Stimulated activated CD8-positive, alpha-beta memory T cell treated with anti-CD3 and anti-CD28 coated beads, Interleukin-7, amount 100 ng/mL, for 48 hours (primary cell): ENCODE results near the gene ADCY2.

Experiments used
- DNase-seq, 2 donors: peaks; one replicate each; pipeline ENCODE4 v3.0.0-alpha.2; 2020; ENCODE audit warnings: low read depth in 1 of 2; ENCODE audit errors: extremely low read depth in 1 of 2

The ADCY2 gene

DNA sequence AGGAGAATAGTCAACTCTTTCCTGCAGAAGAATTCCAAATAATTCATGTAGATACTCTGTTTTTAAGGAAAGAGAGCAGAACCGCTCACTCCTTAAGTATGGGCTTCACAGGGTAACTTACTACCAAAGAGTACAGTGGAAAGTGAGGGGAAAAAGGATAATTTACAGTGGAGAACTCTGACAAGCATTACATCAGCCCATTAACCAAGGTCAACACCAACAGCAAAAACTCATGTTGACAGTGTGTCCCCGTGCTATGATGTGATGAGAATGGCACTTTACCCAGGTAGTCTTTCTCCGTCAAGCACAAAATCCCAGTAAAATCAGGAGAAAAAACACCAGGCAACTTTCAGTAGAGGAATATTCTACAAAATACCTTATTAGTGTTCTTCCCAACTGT is 104.3 kb downstream of the ADCY2 start:
- DNase-seq, result no peak

DNA sequence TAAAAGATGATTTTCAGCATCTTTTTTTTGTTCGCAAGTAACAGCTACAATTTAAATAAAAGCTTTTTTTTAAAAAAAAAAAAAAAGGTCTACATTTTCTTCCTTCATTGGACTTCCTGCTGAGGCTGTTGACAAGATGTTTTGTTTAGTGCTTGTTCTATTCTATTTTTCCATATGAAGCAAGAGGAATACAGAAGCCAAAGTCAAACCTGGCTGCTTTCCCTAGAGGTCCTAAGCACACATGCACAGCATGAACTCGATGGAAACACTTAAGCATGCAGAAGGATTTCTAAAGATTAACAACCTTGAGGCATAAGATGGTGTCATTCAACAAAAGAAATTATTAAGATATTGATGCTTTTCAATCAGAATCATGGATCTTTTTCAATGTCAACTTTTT is 105.1 kb downstream of the ADCY2 start:
- no peak for DNase-seq

GRCh38 chr5:7503564-7503963 is 107.6 kb downstream of the ADCY2 start:
- no peak for DNase-seq

DNA sequence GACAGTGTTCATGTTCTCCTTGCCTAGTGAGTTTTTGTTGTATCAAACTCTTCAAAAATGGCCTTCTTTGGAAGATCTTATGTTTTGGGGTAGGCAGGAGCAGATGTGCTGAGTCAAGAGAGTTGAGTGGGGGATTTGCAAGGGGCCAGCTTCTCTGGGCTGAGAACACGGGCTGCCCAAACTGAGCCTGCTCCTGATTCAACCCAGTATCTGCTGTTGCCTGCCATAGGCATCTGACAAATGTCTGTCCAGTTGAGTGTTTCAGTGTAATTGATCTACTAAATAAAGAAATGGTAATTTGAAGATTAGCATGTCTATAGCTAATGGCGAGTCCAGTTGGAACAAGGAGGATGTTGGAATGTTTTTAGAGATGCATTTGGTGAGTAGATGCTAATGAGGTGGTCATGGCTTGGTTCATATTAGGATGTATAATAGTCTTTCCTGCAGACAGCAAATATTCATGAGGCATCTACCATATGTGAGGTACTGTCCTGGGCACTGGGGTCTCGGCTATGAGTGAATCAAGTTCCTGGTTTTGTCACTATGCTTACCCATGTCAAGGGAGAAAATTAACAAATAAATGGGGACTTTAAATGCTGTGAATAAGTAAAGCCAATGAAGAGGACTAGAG is 119.5 kb downstream of the ADCY2 start:
- no peak for DNase-seq

GRCh38 chr5:7516253-7516652 is 120.3 kb downstream of the ADCY2 start:
- DNase-seq, result no peak

DNA sequence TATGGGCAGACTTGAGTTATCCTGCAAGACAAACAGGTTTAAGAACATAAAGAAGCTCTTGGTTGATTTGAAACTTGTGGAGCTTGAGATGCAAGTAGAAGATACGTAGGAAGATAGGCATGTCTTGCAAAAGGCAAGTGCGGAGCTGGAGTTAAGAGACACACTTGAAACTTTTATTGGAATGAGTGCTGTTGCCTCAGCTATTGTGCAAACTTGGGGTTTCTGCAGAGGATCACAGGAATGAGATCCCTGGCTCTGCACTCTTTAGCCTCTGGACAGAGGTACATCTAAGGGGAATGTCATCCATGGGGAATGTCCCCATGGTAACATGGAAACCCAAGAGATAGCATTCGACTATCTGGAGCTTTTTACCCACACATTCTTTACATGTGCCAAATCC is 121.1 kb downstream of the ADCY2 start:
- DNase-seq, result no peak

DNA sequence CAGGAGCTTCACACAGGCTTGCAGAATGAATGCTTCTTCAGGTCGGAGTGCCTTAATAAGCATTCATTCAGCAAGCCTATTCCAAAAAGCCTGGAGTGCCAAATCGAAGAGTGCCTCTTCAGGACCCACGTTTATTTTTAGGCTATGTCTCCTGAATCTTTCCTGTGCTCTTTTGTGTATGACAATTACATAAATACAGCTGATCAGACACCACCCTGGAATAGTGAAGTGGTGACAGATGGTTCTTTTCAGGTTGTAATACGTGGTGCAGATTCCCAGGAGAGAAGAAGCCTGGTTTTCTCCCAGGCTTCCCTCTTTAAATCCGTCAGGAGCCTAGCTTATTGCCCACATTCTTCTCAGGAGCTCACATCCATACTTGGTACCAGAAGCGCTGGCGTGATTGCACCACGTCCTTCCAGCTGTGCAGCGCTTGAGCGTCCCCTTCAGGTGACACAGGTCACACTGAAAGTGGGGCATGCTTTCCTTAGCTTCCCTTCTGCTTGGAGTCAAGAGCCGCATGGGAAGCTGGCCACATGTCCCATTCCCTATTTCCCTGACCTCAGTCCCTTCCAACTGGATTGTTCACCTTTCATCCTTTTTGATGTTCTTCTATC is 123.1 kb downstream of the ADCY2 start:
- DNase-seq, result no peak

- no peak for DNase-seq
Measured at GRCh38 chr5:7519564-7519963, 123.6 kb downstream of the ADCY2 start.

GRCh38 chr5:7529880-7530279 is 133.9 kb downstream of the ADCY2 start:
- no peak for DNase-seq

DNA sequence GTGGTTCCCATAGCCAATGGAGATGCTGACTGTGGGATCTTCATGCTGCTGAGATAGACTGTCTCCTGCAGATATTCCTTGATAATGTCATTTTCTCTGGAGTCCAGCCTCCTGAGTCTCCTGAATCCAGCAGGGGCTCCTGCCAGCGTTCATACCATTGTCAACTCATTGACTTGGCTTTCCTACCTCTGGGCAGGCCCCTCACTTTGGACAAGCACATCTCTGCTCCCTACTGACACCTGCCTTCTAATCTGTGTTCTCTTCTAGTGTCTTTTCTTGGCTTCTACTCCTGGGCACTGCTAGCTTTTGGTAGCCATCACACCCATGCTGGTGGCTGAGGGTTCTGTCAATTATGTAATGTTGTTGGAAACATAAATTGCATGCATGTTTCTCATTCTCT is 138.0 kb downstream of the ADCY2 start:
- DNase-seq, result no peak

DNA sequence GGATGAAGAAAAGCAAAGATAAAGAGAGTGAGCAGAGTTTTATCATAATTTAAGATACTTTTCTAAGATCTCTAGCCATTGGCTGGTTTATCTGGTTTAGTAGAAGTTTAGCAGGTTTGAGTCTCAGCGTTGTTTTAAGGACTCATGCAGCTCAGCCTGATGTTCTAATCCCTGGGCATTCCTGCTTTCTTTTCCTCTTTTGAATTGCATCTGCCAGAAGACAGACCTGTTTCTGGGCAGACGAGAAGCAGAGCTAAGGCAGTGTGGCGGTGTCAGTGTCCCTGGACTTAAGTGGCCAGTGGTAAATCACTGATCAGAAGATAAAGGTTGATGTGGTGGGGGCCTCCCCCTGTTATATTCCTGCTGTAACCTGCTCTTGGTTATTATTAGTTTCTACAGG is 138.6 kb downstream of the ADCY2 start:
- no peak for DNase-seq

- no peak for DNase-seq
Measured at GRCh38 chr5:7537573-7537972, 141.6 kb downstream of the ADCY2 start.

DNA sequence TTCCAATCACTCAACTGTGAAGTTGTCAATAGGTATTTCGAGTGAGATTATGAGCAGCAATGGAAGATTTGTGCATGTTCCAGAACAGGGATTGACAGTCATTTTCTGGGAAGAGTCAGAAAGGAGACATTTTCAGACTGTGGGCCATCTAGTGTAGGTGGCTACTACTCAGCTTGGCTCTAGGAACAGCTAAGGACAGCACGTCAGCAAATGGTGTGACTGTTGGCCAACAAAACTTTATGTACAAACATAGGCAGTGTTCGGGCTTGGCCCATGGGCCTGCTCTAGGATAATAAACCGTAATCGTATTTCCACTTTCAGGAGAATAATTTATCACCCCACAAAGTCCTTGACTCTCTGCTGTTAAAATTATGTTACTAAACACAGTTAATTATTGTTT is 143.6 kb downstream of the ADCY2 start:
- DNase-seq, result no peak

DNA sequence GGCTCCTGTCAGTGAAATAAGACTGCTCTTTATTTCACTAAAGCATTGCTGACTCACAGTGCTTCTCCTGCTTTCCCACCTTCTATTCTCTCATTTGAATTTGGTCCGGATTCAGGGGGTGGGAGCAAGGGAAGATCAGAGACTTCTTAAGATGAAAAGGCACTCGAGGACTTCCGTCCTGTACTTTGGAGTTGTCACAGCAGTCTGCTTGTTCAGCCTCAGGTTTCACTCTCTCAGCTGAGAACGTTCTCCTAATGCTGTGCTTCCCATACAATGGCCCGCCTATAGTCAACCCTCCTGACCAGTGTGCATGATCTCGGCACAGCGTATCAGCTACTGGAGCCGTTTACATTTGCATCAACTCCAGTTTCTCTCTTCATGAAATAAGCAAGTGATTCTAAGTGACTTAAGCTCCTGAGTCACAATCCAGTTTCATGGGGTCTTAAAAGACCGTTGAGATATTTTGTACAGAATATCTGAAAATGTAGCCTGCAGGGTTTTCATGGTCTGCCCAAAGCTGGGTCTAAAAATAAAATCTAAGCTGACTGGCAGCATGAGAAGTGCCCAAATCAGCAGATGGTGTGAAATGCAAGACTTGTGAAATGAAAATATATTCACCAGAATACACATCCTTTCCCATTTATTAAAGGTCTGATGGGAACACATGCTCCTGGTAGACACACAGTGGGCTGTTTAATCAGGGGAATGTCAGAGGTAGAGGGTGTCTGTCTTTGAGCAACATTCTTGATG is 145.0 kb downstream of the ADCY2 start:
- no peak for DNase-seq

DNA sequence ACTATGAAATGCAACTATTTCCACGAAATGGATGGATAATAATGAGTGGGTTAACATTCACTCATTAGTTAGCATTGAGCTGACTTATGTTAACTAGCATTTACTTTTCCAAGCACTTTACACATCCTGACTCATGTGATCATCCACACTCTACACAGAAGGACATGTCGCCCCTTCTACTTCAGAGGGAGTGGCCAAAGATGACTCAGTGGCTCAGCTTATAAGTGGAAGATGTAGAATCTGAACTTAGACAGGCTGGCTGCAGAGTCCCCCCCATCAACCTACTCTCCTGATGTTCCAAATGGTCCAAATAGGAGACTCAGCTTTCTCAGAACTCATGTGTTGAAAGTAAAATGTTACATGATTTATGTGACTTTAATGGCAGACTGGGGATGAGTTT is 146.0 kb downstream of the ADCY2 start:
- DNase-seq, result no peak

GRCh38 chr5:7546555-7546954 is 150.6 kb downstream of the ADCY2 start:
- no peak for DNase-seq

DNA sequence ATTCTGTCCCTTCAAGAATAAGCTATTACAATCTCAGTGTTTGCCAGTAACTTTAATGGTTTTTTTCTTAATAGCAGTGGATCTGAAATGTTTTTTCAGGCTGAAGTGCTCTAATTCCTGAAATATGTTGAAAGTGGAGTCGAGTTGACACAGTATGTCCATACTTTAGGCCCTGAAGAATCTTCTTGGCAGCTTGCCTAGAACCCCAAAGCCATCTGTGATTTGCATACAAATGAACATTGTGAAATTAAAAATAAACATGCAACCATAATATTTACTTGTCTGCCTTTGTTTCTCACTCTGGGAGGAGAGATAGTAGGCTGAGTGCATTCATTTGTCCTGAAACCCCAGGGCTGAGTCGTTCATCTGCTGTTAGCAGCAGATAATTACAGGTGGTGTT is 152.7 kb downstream of the ADCY2 start:
- no peak for DNase-seq

DNA sequence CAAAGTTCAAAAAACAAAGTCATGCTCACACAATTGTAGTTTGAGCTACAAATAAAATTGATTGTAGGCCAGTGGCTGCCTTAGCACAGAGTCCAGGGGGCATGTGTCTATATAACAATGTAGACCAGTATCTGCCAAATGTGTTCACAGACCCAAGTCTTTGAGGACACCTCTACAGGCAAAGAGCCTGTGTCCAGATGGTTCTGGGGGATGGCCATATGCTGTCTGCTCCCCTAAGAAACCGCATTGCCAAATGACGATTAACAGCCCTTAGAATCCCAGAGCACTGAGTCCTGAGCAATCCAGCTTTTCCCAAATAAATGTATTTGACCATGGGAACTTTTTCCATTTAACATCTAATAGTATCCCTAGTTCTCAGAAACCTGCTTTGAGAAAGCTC is 169.6 kb downstream of the ADCY2 start:
- DNase-seq, result no peak

- no peak for DNase-seq
Measured at GRCh38 chr5:7576023-7576715, 180.2 kb downstream of the ADCY2 start.

DNA sequence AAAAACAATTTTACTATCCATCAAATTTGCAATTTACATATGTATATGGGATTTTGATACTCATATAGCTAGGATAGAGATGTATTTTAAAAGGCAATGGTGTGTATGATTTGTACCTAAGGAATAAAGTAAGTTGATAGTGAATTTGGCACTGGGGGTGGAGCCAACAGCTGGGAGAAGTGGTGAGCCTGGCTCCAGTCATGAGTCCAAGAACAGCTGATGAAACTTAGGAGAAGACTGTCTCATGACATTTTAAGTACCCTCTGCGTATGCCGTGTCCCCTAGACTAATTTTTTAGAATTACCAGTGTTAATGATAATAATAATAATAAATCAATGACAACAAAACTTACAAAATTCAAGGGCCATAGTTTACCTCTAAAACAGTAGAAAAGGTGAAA is 181.4 kb downstream of the ADCY2 start:
- no peak for DNase-seq

GRCh38 chr5:7578071-7578470 is 182.1 kb downstream of the ADCY2 start:
- DNase-seq, result no peak

- no peak for DNase-seq
Measured at GRCh38 chr5:7584749-7585148, 188.8 kb downstream of the ADCY2 start.
